GM21529 (cell line): ENCODE measurements around the gene ATP5PD.
A peak's percentile ranks its signal among the peaks of the same experiment; 100 is the strongest.
"Not testable (repeated sequence)": the region's sequence is repeated elsewhere in the genome, so short reads cannot be mapped to it uniquely, and the experiment has no call there.

Experiments
- ATAC-seq: cut with Tn5 transposase; IDR thresholded peaks from one replicate; pipeline ENCODE4 v1.9.1; 2021; ENCODE audit not compliant: unreplicated experiment

The ATP5PD gene

GRCh38 chr17:75059369-75060345 is 12.9 kb upstream of the ATP5PD start:
- ATAC-seq, result no peak

- ATAC-seq, result no peak
Observed at GRCh38 chr17:75051941-75052340, 5.2 kb upstream of the ATP5PD start.

- no peak for ATAC-seq
Observed at GRCh38 chr17:75049706-75050105, 2.9 kb upstream of the ATP5PD start.

- no peak for ATAC-seq
Observed at GRCh38 chr17:75049057-75049456, 2.3 kb upstream of the ATP5PD start.

GRCh38 chr17:75048249-75048878 is 1.6 kb upstream of the ATP5PD start:
- ATAC-seq, result no peak

GRCh38 chr17:75047398-75048098 is 779 bp upstream of the ATP5PD start:
- ATAC-seq, result peak; percentile 13

GRCh38 chr17:75045946-75046406 is 793 bp downstream of the ATP5PD start:
- not testable (repeated sequence) for ATAC-seq

GRCh38 chr17:75044716-75045115 is 2.1 kb downstream of the ATP5PD start:
- no peak for ATAC-seq

- not testable (repeated sequence) for ATAC-seq
Observed at GRCh38 chr17:75043789-75044188, 3.0 kb downstream of the ATP5PD start.

GRCh38 chr17:75041656-75042280 is 5.0 kb downstream of the ATP5PD start:
- no peak for ATAC-seq

GRCh38 chr17:75039238-75039637 is 7.5 kb downstream of the ATP5PD start:
- no peak for ATAC-seq

GRCh38 chr17:75036643-75037268 is 10.0 kb downstream of the ATP5PD start:
- no peak for ATAC-seq

GRCh38 chr17:75034236-75034908 is 12.4 kb downstream of the ATP5PD start:
- ATAC-seq, result peak; percentile 60

GRCh38 chr17:75033346-75034235 is 13.2 kb downstream of the ATP5PD start:
- peak; percentile 47 for ATAC-seq

- no peak for ATAC-seq
Observed at GRCh38 chr17:75032720-75033280, 14.0 kb downstream of the ATP5PD start.

GRCh38 chr17:75031972-75032719 is 14.6 kb downstream of the ATP5PD start:
- no peak for ATAC-seq

- ATAC-seq, result no peak
Observed at GRCh38 chr17:75030161-75030560, 16.6 kb downstream of the ATP5PD start.

GRCh38 chr17:75026650-75027049 is 20.1 kb downstream of the ATP5PD start:
- not testable (repeated sequence) for ATAC-seq
